HT-29 (cell line): ENCODE results near the gene FAM216A. TPM values are rescaled to one million over a fixed set of nuclear protein-coding genes. Genes with fewer than 3 reads are reported as not detected.
A peak's percentile ranks its signal among the peaks of the same experiment; 100 is the strongest.
"Not testable (repeated sequence)": the region's sequence is repeated elsewhere in the genome, so short reads cannot be mapped to it uniquely, and the experiment has no call there.

Source experiments
- DNase-seq: peaks from one replicate; pipeline ENCODE4 v3.0.0-alpha.2; 2015; ENCODE audit warnings: low spot score
- total RNA-seq: library from RNA; depleted of rRNA; stranded (reverse); fragments of >200 nt; shearing (Covaris generic); gene quantifications from 2 replicates; pipeline ENCODE4 v1.2.3, GENCODE V29; 2014

Gene FAM216A
- total RNA-seq, 1 experiment from 2014 or later = 15.0 TPM

DNA sequence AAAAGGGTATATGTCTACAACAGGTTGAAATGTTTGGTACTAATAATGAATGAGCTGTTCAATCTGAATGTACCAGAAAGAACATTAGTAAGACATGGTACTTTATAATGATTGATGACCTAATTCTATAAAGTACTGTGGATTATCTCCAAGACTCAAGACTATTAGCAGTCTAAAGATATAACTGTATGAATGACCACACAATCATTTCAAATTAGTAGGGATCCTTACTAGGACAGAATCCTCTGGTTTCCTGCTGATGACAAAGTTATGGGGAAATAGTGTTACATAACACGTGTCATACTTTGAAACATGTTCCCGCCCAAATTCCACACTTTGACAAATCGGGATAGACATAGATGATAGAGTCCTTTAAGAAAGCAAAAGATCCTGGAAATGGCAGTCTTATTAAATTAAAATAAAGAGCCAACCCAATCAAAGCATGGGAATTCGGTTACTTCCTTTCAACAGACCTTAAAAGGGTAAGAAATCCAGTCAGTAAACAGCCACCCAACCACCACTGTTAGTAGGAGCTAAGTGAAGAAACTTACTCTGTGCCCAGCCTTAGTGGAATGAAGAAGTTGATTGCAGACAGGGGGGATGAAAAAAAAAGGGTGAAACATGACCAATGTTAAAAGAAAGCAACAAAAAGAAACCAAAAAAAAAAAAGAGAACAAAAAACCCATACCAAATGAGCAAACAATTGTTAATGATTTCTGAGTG is 30.5 kb downstream of the FAM216A start:
- DNase-seq = peak; percentile 35

DNA sequence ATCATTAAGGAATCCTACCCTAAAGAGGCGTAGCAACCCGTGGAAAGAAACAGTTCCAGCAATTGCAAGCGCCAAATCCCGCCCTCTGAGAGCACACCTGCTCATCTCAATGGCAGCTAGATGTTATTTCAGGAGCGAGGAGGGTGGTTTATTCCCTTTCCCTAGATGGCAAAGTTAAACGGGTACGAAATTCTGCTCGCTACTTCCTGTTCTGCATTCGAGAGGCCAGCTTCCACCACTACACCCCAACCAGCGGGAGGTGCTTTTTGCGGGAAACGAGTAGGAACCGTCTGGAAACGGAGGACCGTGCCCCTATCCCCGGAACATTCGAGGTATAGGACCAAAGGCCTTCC is 32.7 kb downstream of the FAM216A start:
- DNase-seq = peak; percentile 78

DNA sequence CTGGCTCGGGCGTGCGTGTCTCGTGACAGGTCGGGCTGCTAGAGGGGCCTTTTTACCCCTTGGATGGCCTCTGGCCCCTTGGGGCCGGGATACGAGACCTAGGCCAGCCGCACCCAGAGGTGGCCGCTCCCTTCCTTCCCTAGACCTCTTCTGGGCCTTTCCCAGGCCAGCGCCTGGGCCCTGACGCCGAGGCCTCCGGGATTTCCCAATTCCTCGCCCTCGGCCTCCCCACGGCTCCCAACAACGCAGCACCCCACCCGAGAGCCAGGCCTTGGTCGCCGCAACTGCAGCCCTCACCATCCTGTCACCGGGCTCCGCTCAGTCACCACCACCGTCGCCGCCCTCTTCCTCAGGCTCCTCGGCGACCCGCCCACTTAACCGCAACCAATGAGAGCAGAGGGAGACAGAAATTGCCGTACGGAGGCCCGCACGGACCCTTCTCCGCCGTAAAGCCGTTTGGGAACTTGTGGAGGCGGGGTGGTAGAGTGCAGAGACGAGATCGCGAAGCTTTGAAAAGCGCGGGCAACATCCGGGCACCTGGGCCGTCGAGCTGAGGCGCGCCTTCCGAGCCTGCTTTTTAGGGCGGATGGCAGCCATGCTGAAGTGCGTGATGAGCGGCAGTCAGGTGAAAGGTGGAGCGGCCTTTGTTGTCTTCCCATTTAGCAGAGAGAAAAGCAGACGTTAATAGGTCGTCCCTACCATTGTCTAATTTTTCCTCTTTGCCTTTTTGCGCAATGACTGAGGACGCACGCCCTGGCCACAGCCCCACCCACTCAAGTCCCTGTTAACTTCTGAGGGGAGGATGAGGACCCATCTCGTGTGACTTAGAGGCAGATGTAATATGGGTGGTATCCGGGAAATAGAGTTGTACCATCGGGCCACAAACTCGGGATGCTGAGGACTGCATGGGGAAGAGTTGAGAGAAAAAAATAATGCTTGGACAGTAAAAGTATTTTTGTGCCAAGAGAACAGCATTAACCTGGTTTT is 33.4 kb downstream of the FAM216A start, which contains the start of the genes RAD9B and VPS29:
Gene RAD9B, plus strand, starts transcription at position 580 of the 987 bp plus-strand sequence. Its CDS starts 7 bp downstream, at position 587.
Gene VPS29, minus strand, starts transcription at position 360 of the 987 bp plus-strand sequence. Its CDS starts 60 bp downstream, at position 300.
- peak; percentile 98 for DNase-seq

DNA sequence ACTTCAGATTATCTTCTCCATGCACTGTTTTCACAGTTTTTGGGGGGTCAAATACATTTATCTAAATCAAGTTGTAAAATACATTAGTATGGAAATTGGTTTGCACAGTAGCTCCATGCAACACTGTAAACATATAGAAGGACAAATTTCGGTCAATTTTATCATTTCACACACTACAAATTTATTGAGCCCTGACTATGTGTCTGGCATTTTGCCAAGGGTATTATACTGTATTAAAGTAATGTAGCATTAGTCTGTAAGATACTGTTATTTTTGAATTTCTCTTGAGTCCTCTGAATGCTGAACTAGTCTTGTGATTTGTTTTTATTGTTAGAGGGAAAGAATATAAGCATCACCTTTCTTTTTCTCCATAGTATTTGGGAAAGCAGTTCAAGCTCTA is 34.8 kb downstream of the FAM216A start:
- DNase-seq = no peak

GRCh38 chr12:110505332-110505731 is 36.7 kb downstream of the FAM216A start:
- DNase-seq = no peak

GRCh38 chr12:110508071-110508586 is 39.5 kb downstream of the FAM216A start:
- no peak for DNase-seq

GRCh38 chr12:110513842-110514241 is 45.2 kb downstream of the FAM216A start:
- DNase-seq = no peak

GRCh38 chr12:110514363-110514762 is 45.7 kb downstream of the FAM216A start:
- no peak for DNase-seq

GRCh38 chr12:110516995-110517394 is 48.4 kb downstream of the FAM216A start:
- DNase-seq = no peak

- DNase-seq = not testable (repeated sequence)
These were observed 49.4 kb downstream of the FAM216A start for GRCh38 chr12:110518014-110518413.

DNA sequence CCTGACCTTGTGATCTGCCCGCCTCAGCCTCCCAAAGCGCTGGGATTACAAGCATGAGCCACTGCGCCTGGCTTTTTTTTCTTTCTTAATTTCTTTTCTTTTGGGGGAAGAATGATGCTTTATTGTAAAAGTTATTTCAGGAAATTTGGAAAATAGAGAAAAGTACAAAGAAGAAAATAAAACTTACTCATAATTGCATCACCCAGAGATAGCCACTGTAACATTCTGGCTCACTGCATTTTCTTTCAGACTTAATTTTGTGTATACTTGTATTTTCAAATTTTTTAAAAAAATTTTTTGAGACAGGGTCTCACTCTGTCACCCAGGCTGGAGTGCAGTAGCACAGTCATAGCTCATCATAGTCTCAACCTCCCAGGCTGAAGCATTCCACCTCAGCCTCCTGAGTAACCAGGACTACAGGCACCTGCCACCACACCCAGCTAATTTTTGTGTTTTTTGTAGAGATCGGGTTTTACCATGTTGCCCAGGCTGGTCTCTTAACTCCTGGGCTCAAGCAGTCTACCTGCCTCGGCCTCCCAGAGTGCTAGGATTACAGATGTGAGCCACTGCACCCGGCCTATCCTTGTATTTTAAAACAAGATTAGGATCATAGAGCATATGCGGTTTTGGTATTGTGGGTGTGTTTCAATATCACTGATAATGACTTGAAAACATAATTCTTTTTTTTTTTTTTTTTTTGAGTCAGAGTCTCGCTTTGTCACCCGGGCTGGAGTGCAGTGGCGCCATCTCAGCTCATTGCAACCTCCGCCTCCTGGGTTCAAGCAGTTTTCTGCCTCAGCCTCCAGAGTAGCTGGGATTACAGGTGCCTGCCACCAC is 52.4 kb downstream of the FAM216A start:
- not testable (repeated sequence) for DNase-seq

- no peak for DNase-seq
These were observed 59.7 kb downstream of the FAM216A start for GRCh38 chr12:110528277-110528839.

GRCh38 chr12:110530511-110530910 is 61.9 kb downstream of the FAM216A start:
- DNase-seq = no peak

DNA sequence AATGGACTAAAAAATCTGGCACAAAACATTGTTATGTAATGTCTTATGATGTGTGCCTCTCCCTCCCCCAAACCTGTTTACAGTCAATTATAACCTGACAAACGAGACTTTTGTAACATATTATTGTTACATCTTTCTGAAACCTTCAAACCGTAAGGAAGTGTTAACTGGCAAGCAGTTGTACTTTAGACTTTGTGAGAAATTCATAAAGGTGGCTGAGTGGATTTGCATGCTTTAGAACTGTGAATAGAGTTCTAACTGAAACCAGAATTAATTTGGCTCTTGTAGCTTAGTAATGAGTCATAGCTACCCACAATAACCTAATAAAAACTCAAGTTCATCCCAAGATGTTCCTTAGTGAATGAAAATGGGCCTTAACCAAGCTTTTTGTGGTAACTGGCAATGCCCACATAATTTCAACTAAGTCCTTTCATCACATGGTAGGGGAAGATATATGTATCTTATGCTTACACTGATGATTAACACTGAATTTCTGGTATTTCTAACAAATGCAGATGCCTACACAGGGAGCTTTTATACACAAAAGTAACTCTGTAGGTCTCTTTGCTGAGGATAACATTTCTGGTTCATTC is 63.2 kb downstream of the FAM216A start:
- no peak for DNase-seq

- DNase-seq = no peak
These were observed 64.0 kb downstream of the FAM216A start for GRCh38 chr12:110532644-110533043.

- DNase-seq = no peak
These were observed 65.0 kb downstream of the FAM216A start for GRCh38 chr12:110533607-110534006.

DNA sequence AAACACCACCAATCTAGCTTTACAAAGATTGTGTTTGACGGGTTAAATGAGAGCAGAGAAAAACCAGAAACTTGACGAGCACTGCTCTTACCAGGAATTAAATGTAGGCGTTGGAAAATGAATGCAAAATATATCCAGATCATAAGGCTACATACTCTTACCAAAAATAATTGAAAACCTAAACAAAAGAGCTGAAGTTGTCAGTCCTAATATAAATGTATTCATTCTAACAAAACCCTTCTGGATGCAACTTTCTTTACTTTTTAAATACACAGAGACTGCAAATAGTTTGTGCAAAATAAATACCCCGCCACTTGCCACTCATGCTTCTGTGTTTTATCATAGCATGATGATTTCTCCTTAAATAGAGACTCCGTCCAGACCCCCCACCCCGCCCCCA is 66.2 kb downstream of the FAM216A start:
- no peak for DNase-seq

DNA sequence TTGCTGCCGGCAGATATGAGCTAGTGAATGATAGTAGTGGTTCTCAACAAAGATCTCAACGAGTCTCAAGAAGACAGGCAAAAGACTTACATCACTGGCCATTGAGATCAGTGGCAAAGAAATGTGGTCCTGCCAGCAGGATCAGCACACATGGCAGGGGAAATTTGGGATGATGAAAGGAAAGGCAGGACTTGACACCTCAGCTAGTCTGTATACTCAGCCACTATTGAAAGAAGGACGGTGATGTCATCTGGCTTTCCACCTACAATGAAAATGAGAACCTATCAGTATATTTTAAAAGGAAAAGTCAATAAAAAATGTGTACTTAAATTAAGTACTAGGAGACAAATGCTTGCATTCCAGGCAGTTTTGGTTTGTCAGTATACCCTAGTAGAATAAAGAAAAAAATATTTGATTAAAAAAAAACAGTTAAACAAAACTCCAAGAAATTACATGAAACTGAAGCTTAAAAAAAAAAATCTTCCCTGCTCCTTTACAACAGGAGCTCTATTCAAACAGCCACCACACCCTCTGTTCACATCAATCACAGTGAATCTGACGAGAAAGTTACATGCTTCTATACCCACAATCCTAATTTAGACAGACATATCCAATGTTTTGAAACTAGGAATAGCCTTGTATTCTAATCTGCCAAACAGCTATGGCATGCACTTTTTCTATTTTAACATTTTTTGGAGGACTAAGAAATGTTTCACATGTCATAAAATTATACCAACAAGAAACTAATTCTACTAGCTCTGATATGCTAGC is 68.4 kb downstream of the FAM216A start:
- no peak for DNase-seq

- DNase-seq = peak; percentile 76
These were observed 69.2 kb downstream of the FAM216A start for GRCh38 chr12:110537605-110538409.
